ENCODE results near the gene HSBP1L1.

DNA sequence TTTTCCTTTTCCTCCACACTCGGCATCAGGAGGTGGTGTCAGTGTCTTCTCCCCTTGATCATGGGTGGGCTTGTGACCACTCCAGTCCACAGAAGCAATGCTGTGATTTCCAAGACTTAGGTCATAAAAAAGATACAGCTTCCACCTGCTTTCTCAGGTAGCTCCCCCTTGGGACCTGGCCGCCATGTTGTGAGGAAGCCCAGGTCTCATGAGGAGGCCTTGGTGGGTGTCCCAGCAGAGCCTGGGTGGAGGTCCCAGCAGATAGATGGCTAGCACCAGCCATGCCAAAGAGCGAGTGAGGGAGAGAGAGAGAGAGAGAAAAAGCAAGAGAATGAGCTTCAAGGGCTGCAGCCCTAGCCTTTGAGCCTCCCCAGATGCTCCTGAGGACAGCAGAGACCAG lies 28.9 kb upstream of the HSBP1L1 start:
- TF ChIP-seq, protein P1, sequence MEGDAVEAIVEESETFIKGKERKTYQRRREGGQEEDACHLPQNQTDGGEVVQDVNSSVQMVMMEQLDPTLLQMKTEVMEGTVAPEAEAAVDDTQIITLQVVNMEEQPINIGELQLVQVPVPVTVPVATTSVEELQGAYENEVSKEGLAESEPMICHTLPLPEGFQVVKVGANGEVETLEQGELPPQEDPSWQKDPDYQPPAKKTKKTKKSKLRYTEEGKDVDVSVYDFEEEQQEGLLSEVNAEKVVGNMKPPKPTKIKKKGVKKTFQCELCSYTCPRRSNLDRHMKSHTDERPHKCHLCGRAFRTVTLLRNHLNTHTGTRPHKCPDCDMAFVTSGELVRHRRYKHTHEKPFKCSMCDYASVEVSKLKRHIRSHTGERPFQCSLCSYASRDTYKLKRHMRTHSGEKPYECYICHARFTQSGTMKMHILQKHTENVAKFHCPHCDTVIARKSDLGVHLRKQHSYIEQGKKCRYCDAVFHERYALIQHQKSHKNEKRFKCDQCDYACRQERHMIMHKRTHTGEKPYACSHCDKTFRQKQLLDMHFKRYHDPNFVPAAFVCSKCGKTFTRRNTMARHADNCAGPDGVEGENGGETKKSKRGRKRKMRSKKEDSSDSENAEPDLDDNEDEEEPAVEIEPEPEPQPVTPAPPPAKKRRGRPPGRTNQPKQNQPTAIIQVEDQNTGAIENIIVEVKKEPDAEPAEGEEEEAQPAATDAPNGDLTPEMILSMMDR (IDR thresholded peaks at IDR 0.05) = no peak
- TF ChIP-seq POLR2A (IDR thresholded peaks at IDR 0.05) (no peak), POLR2AphosphoS5 (IDR thresholded peaks at IDR 0.05) (no peak)

Data from breast epithelium (tissue), 3 donors.